Stimulated activated CD8-positive, alpha-beta memory T cell treated with anti-CD3 and anti-CD28 coated beads, Interleukin-7, amount 100 ng/mL, for 24 hours (primary cell): ENCODE measurements around the gene CCDC195.
"Not testable (repeated sequence)": the region's sequence is repeated elsewhere in the genome, so short reads cannot be mapped to it uniquely, and the experiment has no call there.

Experiments
- DNase-seq: peaks from one replicate; pipeline ENCODE4 v3.0.0-alpha.2; 2020; ENCODE audit warnings: low read depth

The CCDC195 gene

GRCh38 chr2:224690868-224691267 lies 25.3 kb downstream of the CCDC195 start:
- DNase-seq: no peak

- no peak for DNase-seq
These were observed 26.6 kb downstream of the CCDC195 start for GRCh38 chr2:224689539-224689938.

GRCh38 chr2:224688997-224689396 lies 27.2 kb downstream of the CCDC195 start:
- DNase-seq: no peak

GRCh38 chr2:224687156-224687555 lies 29.0 kb downstream of the CCDC195 start:
- no peak for DNase-seq

DNA sequence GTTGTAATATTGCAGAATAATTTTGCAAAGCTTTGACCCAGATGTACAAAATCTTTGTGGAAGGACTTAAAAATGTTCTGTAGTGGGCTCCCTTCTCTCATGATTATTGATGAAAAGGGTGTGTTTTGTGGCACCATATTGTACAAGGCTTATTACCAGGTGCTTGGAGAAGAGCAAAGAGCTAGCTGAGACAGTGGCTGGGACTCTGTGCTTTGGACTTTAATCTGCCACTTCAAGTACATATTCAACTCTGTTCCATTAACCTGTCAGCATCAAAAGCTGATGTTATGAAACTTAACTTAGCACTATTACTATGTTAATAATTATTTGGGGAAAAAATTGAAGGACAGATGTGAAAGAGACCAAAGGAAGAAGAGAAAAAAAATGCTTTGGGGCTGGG lies 31.0 kb downstream of the CCDC195 start:
- DNase-seq: no peak

GRCh38 chr2:224682134-224682533 lies 34.0 kb downstream of the CCDC195 start:
- DNase-seq: no peak

DNA sequence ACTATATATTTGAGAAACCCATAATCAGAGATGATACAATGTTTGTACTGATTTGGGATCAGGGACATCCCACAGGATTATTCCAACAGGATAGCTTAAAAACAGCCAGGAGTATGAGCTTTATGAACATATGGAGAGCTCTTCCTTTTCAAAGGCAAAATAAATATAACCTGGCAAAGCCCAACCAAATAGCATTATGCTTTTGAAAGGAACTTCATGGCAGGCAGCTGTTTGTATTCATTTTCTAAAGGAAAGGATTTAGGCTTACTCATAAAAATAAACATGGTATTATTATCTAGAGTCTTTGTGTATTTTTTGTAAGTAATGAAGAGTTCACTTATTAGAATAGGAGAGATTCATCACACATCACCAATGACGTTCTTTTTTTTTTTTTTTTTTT lies 44.4 kb downstream of the CCDC195 start:
- DNase-seq: no peak

- DNase-seq: no peak
These were observed 46.0 kb downstream of the CCDC195 start for GRCh38 chr2:224670203-224670602.

- no peak for DNase-seq
These were observed 46.7 kb downstream of the CCDC195 start for GRCh38 chr2:224669449-224669848.

DNA sequence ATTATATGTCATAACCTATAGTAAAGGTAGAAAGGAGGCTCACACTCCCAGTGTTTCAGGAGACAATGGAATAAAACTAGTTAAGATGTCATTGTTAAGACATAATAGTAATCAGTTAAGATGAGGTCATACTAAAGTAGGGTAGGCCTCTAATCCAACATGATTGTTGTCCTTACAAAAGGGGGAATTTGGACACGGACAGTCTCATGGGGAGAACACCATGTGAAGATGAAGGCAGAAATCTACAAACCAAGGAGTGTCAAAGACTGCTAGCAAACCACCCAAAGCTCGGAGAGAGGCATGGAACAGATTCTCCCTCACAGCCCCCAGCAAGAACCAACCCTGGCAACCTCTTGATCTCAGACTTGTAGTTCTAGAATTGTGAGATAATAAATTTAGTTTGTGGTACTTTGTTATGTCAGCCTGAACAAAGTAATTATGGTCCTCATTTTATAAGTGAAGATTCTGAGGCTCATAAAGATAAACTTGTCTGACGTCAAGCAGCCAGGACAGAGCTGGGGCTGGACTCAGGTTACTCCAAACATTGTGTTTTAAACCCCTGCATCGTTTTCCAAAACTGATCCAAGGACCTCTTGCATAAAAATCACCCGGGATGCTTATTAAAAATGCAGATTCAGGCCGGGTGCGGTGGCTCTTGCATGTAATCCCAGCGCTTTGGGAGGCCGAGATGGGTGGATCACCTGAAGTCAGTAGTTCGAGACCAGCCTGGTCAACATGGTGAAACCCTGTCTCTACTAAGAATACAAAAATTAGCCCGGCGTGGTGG lies 47.8 kb downstream of the CCDC195 start:
- no peak for DNase-seq

GRCh38 chr2:224666951-224667553 lies 49.1 kb downstream of the CCDC195 start:
- DNase-seq: no peak

GRCh38 chr2:224663322-224663721 lies 52.8 kb downstream of the CCDC195 start:
- not testable (repeated sequence) for DNase-seq

DNA sequence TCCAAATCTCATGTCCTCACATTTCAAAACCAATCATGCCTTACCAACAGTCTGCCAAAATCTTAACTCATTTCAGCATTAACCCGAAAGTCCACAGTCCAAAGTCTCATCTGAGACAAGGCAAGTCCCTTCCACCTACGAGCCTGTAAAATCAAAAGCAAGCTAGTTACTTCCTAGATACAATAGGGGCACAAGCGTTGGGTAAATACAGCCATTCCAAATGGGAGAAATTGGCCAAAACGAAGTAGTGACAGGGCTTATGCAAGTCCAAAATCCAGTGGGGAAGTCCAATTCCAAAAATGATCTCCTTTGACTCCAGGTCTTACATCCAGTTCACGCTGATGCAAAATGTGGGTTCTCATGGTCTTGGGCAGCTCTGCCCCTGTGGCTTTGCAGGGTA lies 54.5 kb downstream of the CCDC195 start:
- not testable (repeated sequence) for DNase-seq

DNA sequence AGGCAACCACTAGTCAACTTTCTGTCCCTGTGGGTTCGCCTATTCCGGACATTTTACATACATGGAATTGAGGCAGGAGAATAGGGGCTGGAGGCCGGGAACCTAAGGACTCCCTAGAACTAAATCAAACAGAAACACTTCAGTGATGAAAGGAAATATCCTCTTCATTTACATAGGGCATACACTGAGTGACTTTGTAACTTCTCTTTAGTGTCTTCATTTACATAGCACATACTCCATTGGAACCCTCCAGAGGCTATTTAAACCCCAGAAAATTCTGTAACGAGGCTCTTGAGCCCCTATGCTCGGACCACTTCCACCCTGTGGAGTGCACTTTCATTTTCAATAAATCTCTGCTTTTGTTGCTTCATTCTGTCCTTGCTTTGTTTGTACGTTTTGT lies 56.5 kb downstream of the CCDC195 start:
- no peak for DNase-seq

- no peak for DNase-seq
These were observed 57.3 kb downstream of the CCDC195 start for GRCh38 chr2:224658780-224659405.

DNA sequence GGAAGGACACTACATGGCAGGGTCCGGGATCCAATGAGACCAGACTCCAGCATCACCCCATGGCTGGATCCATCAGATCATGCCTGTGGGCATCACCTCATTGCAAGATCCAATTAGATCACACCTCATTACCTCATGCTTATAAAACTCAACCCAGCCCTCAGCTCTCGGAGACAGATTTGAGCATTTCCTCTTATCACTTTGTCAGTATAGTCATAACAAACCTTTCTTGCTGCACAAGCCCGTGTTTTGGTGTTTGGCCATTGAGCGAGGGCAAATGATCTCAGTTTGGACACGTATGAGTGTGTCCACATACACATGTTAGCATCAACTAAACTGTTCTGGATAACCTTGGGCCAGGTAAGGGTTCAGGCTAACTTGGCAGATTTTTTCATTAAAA lies 58.8 kb downstream of the CCDC195 start:
- DNase-seq: no peak

DNA sequence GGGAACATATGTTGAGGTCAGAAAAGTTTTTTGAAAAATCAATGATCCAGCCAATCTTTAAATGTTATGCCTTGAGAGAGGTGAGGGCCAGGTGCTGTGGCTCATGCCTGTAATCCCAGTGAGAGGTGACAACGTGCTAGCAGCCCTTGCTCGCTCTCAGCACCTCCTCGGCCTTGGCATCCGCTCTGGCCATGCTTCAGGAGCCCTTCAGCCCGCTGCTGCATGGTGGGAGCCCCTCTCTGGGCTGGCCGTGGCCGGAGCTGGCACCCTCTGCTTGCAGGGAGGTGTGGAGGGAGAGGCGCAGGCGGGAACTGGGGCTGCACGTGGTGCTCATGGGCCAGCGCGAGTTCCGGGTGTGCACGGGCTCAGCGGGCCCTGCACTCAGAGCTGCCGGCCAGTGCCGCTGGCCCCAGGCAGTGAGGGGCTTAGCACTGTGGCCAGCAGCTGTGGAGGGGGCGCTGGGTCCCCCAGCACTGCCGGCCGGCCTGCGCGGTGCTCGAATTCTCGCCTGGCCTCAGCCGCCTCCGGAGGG lies 61.1 kb downstream of the CCDC195 start:
- DNase-seq: no peak
